Thyroid gland (tissue), 4 donors: ENCODE data around the gene CAPZA1. TPM values are rescaled to one million over a fixed set of nuclear protein-coding genes. Genes with fewer than 3 reads are reported as not detected.

ENCODE experiments used
- DNase-seq, 2 donors: peaks; one replicate each; pipeline ENCODE4 v3.0.0-alpha.2; 2019
- H3K27ac ChIP-seq, 3 donors: fragments of 200-600 bp; sonication (generic); 1 replicate in 2 of 3; 2 replicates in 1 of 3; pipeline ENCODE4 v1.5.1; 2016 to 2019; ENCODE audit warnings: mild to moderate bottlenecking in 1 of 3, moderate library complexity in 1 of 3
- H3K27me3 ChIP-seq: fragments of 200-600 bp; sonication (generic); one replicate; pipeline ENCODE4 v1.5.1; 2019
- H3K36me3 ChIP-seq, 2 donors: fragments of 200-600 bp; sonication (generic); one replicate each; pipeline ENCODE4 v1.5.1; 2016 to 2019
- H3K4me1 ChIP-seq, 2 donors: fragments of 200-600 bp; sonication (generic); one replicate each; pipeline ENCODE4 v1.5.1; 2017 to 2019
- H3K4me3 ChIP-seq, 3 donors: fragments of 200-600 bp; sonication (generic); replicated peaks in 1 of 3; 1 replicate in 2 of 3; 2 replicates in 1 of 3; pipeline ENCODE4 v1.5.1; 2016; ENCODE audit warnings: mild to moderate bottlenecking in 1 of 3
- H3K9me3 ChIP-seq: fragments of 200-600 bp; sonication (generic); one replicate; pipeline ENCODE4 v1.5.1; 2017
- CTCF ChIP-seq, 6 experiments: fragments of 200-600 bp in 3 of 6; fragments of 450-650 bp in 3 of 6; sonication (generic) in 3 of 6; IDR thresholded peaks; one replicate each; pipeline ENCODE4 v1.5.1; 2016 to 2019; ENCODE audit warnings: antibody characterized with exemption in 6 of 6, mild to moderate bottlenecking in 2 of 6, inconsistent platforms in 1 of 6, moderate library complexity in 1 of 6
- POLR2A ChIP-seq, 2 donors: fragments of 450-650 bp; IDR thresholded peaks; one replicate each; pipeline ENCODE4 v1.6.1; 2017; ENCODE audit warnings: antibody characterized with exemption in 2 of 2, mild to moderate bottlenecking in 2 of 2, moderate library complexity in 1 of 2
- WGBS, 2 donors: methylation state at CpG; one replicate each; pipeline ENCODE4 v1.1.5; 2017; 5-methylcytosine and 5-hydroxymethylcytosine counted together
- intact Hi-C: fragments of 100-400 bp; cut with DNase I; formaldehyde crosslinking; loops from one replicate; pipeline ENCODE4 v1.15.1; 2023
- small RNA-seq: library from RNA; depleted of rRNA; stranded (forward); fragments of <200 nt; gene quantifications from one replicate; pipeline ENCODE3, GENCODE V24; 2016
- total RNA-seq, 4 donors: library from RNA; depleted of rRNA; stranded (reverse); fragments of >200 nt; gene quantifications; one replicate each; pipeline ENCODE4 v1.2.3, GENCODE V29; 2016

Gene CAPZA1
- total RNA-seq, 4 donors from 2014 or later: 106 to 162 (median 130) TPM

- no peak overlapping the region for H3K27ac ChIP-seq
- no peaks in the 10 kb centered on the region for H3K9me3 ChIP-seq
- DNase-seq: no peak
- H3K27me3 ChIP-seq: no peaks in the 10 kb centered on the region
- no peak for TF ChIP-seq POLR2A (IDR thresholded peaks at IDR 0.05)
- no peak for TF ChIP-seq CTCF (IDR thresholded peaks at IDR 0.05)
- peaks cover 19 to 20% of the 10 kb centered on the region in 2 donors for H3K4me1 ChIP-seq
- no peak overlapping the region for H3K4me3 ChIP-seq
- H3K36me3 ChIP-seq: no peaks in the 10 kb centered on the region
- intact Hi-C loops: no loop called here
- WGBS, 2 donors: 91 to 100% methylated on average over 2 of the region's 2 CpGs
These were observed 100.1 kb downstream of the CAPZA1 start for GRCh38 chr1:112719706-112720105.

DNA sequence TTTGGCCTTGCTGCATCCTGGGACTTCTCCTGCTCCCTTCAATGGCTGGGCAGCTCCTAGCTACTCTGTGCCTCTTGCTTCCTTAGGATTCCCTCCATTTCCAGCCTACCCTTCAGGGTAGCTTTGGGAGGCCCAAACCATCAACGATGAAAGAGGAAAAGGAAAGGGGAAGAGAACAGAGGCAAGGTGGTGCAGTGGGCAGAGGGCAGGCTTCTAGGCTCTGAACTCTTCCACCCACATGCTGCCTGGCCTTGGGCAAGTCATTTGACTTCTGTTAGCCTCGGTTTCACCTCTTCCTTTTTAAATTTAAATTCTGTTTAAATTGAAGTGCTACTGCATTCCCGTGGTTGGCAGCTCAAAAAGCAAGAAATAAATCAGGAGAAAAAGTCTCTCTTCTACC is 101.2 kb downstream of the CAPZA1 start:
- intact Hi-C loops: no loop called here
- Histone ChIP-seq H3K36me3 (no peaks in the 10 kb centered on the region), H3K9me3 (no peaks in the 10 kb centered on the region), H3K27ac (no peak overlapping the region), H3K4me3 (no peak overlapping the region), H3K27me3 (no peaks in the 10 kb centered on the region), H3K4me1 (peaks cover 14 to 20% of the 10 kb centered on the region in 2 donors)
- WGBS, 2 donors: 66 to 85% methylated on average over 3 of the region's 3 CpGs
- DNase-seq: no peak
- TF ChIP-seq POLR2A (IDR thresholded peaks at IDR 0.05): no peak
- TF ChIP-seq CTCF (IDR thresholded peaks at IDR 0.05): no peak

Small RNA genes within 50 kb of the gene (small RNA-seq; reads per million reads assigned to genes)
- gene RNU7-70P: not detected

Other genes starting within 250 kb of the CAPZA1 start
- 10 to 100 TPM; 11.8 to 20.7 (median 19.2) TPM for gene CTTNBP2NL, start 223.6 kb upstream of the CAPZA1 start, total RNA-seq
- 1 to 10 TPM in 3 of 4 donors, under 1 TPM in 1; 0.78 to 2.6 (median 1.4) TPM for gene WNT2B, start 110.9 kb upstream of the CAPZA1 start, total RNA-seq
- 10 to 100 TPM; 27.3 to 46.4 (median 44.9) TPM for gene ST7L, start 691 bp upstream of the CAPZA1 start, total RNA-seq
- gene MOV10, start 54.8 kb downstream of the CAPZA1 start, total RNA-seq: 10 to 100 TPM; 20.2 to 27.7 (median 27.5) TPM
- gene RHOC, start 87.3 kb downstream of the CAPZA1 start, total RNA-seq: 100 to 1,000 TPM; 125 to 188 (median 175) TPM
- gene PPM1J, start 95.5 kb downstream of the CAPZA1 start, total RNA-seq: 1 to 10 TPM; 1.7 to 4.8 (median 3.0) TPM